Endometrial microvascular endothelial cells (primary cell): ENCODE data around the gene PVR. TPM values are rescaled to one million over a fixed set of nuclear protein-coding genes. Genes with fewer than 3 reads are reported as not detected.
"Not testable (repeated sequence)": the region's sequence is repeated elsewhere in the genome, so short reads cannot be mapped to it uniquely, and the experiment has no call there.

ENCODE experiments used
- in situ Hi-C: cut with HindIII; loops from 2 replicates; pipeline ENCODE4 v1.10.0; 2017; ENCODE audit warnings: low sequenced_read_pairs, low pct_unique_long_range_greater_than_20kb; ENCODE audit errors: inconsistent ontology term
- total RNA-seq: library from RNA; depleted of rRNA; stranded (reverse); fragments of >200 nt; gene quantifications from one replicate; pipeline ENCODE4 v1.2.3, GENCODE V29; 2015; ENCODE audit errors: inconsistent ontology term

PVR gene
- total RNA-seq, 1 donor from 2014 or later: 342 TPM

- in situ Hi-C loops: no loop called here
Measured at GRCh38 chr19:44663996-44664395, 20.3 kb downstream of the PVR start.

- in situ Hi-C loops: no loop called here
Measured at GRCh38 chr19:44664976-44665375, 21.3 kb downstream of the PVR start.

- in situ Hi-C loops: no loop called here
Measured at GRCh38 chr19:44666852-44667556, 23.3 kb downstream of the PVR start.

- in situ Hi-C loops: no loop called here
Measured at GRCh38 chr19:44668985-44669764, 25.5 kb downstream of the PVR start.

GRCh38 chr19:44670027-44670426 lies 26.3 kb downstream of the PVR start:
- in situ Hi-C loops: not testable (repeated sequence)

- in situ Hi-C loops: no loop called here
Measured at GRCh38 chr19:44671400-44671799, 27.7 kb downstream of the PVR start, which contains the start of gene CEACAM19. Gene CEACAM19, plus strand, starts transcription at chr19:44671482. Its CDS starts 450 bp downstream, at chr19:44671932.

GRCh38 chr19:44672226-44672625 lies 28.5 kb downstream of the PVR start:
- in situ Hi-C loops: no loop called here

- in situ Hi-C loops: no loop called here
Measured at GRCh38 chr19:44673510-44673909, 29.8 kb downstream of the PVR start.

GRCh38 chr19:44675521-44675920 lies 31.8 kb downstream of the PVR start:
- in situ Hi-C loops: no loop called here

GRCh38 chr19:44677019-44677811 lies 33.5 kb downstream of the PVR start:
- in situ Hi-C loops: no loop called here

- in situ Hi-C loops: no loop called here
Measured at GRCh38 chr19:44680536-44680935, 36.8 kb downstream of the PVR start.

- in situ Hi-C loops: no loop called here
Measured at GRCh38 chr19:44681992-44682790, 38.5 kb downstream of the PVR start.

GRCh38 chr19:44682807-44683206 lies 39.1 kb downstream of the PVR start:
- in situ Hi-C loops: no loop called here

- in situ Hi-C loops: no loop called here
Measured at GRCh38 chr19:44683434-44684210, 39.9 kb downstream of the PVR start.

- in situ Hi-C loops: not testable (repeated sequence)
Measured at GRCh38 chr19:44684396-44684795, 40.7 kb downstream of the PVR start.

GRCh38 chr19:44684892-44685863 lies 41.5 kb downstream of the PVR start:
- in situ Hi-C loops: no loop called here

GRCh38 chr19:44685877-44686276 lies 42.2 kb downstream of the PVR start:
- in situ Hi-C loops: no loop called here
